CD4-positive, alpha-beta memory T cell (primary cell): ENCODE measurements around the gene NECTIN2. TPM values are rescaled to one million over a fixed set of nuclear protein-coding genes. Genes with fewer than 3 reads are reported as not detected.
"Not testable (repeated sequence)": the region's sequence is repeated elsewhere in the genome, so short reads cannot be mapped to it uniquely, and the experiment has no call there.

Experiments used
- CTCF ChIA-PET: fragments of 350-600 bp; sonication (Branson Sonifier 250); formaldehyde crosslinking; loops from one replicate; lab custom pipeline; 2021; ENCODE audit warnings: inconsistent platforms; ENCODE audit not compliant: partially characterized antibody; lab: Charles Lee
- POLR2A ChIA-PET: fragments of 350-600 bp; sonication (Branson Sonifier 250); formaldehyde crosslinking; loops from one replicate; lab custom pipeline; 2021; ENCODE audit not compliant: partially characterized antibody; lab: Charles Lee
- DNase-seq, 5 donors: peaks; one replicate each; pipeline versions ENCODE4 v3.0.0 to v3.0.0-alpha.2; 2020 to 2022; ENCODE audit warnings: mixed read lengths in 1 of 5
- H3K27ac ChIP-seq: one replicate; pipeline ENCODE4 v1.7.0; 2013; ENCODE audit warnings: low read depth, low read length
- H3K27me3 ChIP-seq: 2 replicates; pipeline ENCODE4 v1.7.0; 2013; ENCODE audit warnings: mild to moderate bottlenecking, low read length, moderate library complexity; ENCODE audit not compliant: insufficient read depth
- H3K36me3 ChIP-seq: 2 replicates; pipeline ENCODE4 v1.7.0; 2013; ENCODE audit warnings: mild to moderate bottlenecking, low read length, moderate library complexity; ENCODE audit not compliant: insufficient read depth
- H3K4me1 ChIP-seq: 2 replicates; pipeline ENCODE4 v1.7.0; 2013; ENCODE audit warnings: mild to moderate bottlenecking, low read length, moderate library complexity; ENCODE audit not compliant: insufficient read depth
- H3K4me3 ChIP-seq, 2 donors: one replicate each; pipeline ENCODE4 v1.7.0; 2013; ENCODE audit warnings: low read length in 2 of 2, mild to moderate bottlenecking in 1 of 2
- H3K9me3 ChIP-seq, 2 donors: one replicate each; pipeline ENCODE4 v1.7.0; 2013; ENCODE audit warnings: low read length in 2 of 2, control low read depth in 1 of 2; ENCODE audit not compliant: control insufficient read depth in 1 of 2
- H3K27ac Mint-ChIP-seq, 7 donors: one replicate each; pipeline ENCODE4 v1.8.0; 2020 to 2021; ENCODE audit warnings: mixed read lengths in 7 of 7, mild to moderate bottlenecking in 6 of 7, inconsistent platforms in 3 of 7, moderate library complexity in 3 of 7
- H3K27me3 Mint-ChIP-seq, 2 donors: one replicate each; pipeline ENCODE4 v1.8.0; 2020 to 2021; ENCODE audit warnings: mixed read lengths in 2 of 2
- H3K36me3 Mint-ChIP-seq, 2 donors: one replicate each; pipeline ENCODE4 v1.8.0; 2020 to 2021; ENCODE audit warnings: mixed read lengths in 2 of 2, inconsistent platforms in 1 of 2, mild to moderate bottlenecking in 1 of 2
- H3K4me1 Mint-ChIP-seq, 4 donors: one replicate each; pipeline ENCODE4 v1.8.0; 2020 to 2021; ENCODE audit warnings: mixed read lengths in 4 of 4, mild to moderate bottlenecking in 1 of 4
- H3K4me3 Mint-ChIP-seq, 8 donors: one replicate each; pipeline ENCODE4 v1.8.0; 2020 to 2021; ENCODE audit warnings: mixed read lengths in 8 of 8, mild to moderate bottlenecking in 7 of 8, moderate library complexity in 6 of 8, inconsistent platforms in 3 of 8
- H3K9me3 Mint-ChIP-seq, 8 donors: one replicate each; pipeline ENCODE4 v1.8.0; 2020 to 2021; ENCODE audit warnings: mixed read lengths in 8 of 8, mild to moderate bottlenecking in 5 of 8, inconsistent platforms in 3 of 8, moderate library complexity in 1 of 8
- intact Hi-C: fragments of 100-400 bp; cut with micrococcal nuclease; formaldehyde crosslinking; loops from one replicate; pipeline ENCODE4 v1.15.1; 2023
- polyA plus RNA-seq, 2 donors: library from polyadenylated mRNA; unstranded; fragments of 300-500 nt; fragmentation: Illumina TruSeq; gene quantifications; one replicate each; pipeline ENCODE4 v1.2.3, GENCODE V29; 2021
- total RNA-seq, 2 experiments: library from RNA; stranded (reverse); gene quantifications; one replicate each; pipeline ENCODE4 v1.2.3, GENCODE V29; 2021

Gene NECTIN2
- total and polyA plus RNA-seq, 4 experiments from 2014 or later: 0.11 to 1.7 (median 0.84) TPM; not detected in 1

- ChIA-PET POLR2A (no interaction called here), CTCF (interaction anchor here (1.4 kb wide), 1 partner anchor 10 kb away, joined by 3 read pairs; the partner anchor contains the start of gene NECTIN2)
- H3K27me3 ChIP-seq: no peaks in the 10 kb centered on the region
- Mint-ChIP-seq H3K9me3 (peaks cover 0 to 2% (median 0%) of the 10 kb centered on the region in 8 donors), H3K4me3 (no peak overlapping the region), H3K4me1 (peaks cover 0 to 4% (median 2%) of the 10 kb centered on the region in 4 donors), H3K27me3 (peaks cover 4 to 9% of the 10 kb centered on the region in 2 donors), H3K36me3 (no peaks in the 10 kb centered on the region), H3K27ac (no peak overlapping the region)
- H3K4me3 ChIP-seq: no peak overlapping the region
- no peaks in the 10 kb centered on the region for H3K9me3 ChIP-seq
- no peak for DNase-seq
- intact Hi-C loops: no loop called here
- no peak overlapping the region for H3K27ac ChIP-seq
- no peaks in the 10 kb centered on the region for H3K4me1 ChIP-seq
- no peaks in the 10 kb centered on the region for H3K36me3 ChIP-seq
Observed at GRCh38 chr19:44856421-44857083, 10.5 kb downstream of the NECTIN2 start.

- H3K36me3 ChIP-seq: no peaks in the 10 kb centered on the region
- no peaks in the 10 kb centered on the region for H3K4me1 ChIP-seq
- intact Hi-C loops: no loop called here
- peaks cover 0 to 4% (median 2%) of the 10 kb centered on the region in 4 donors for H3K4me1 Mint-ChIP-seq
- no peak overlapping the region for H3K27ac ChIP-seq
- no peak overlapping the region for H3K4me3 Mint-ChIP-seq
- CTCF ChIA-PET: no interaction called here
- no peaks in the 10 kb centered on the region for H3K27me3 ChIP-seq
- no peak for DNase-seq
- H3K9me3 ChIP-seq: no peaks in the 10 kb centered on the region
- peaks cover 4 to 9% of the 10 kb centered on the region in 2 donors for H3K27me3 Mint-ChIP-seq
- POLR2A ChIA-PET: no interaction called here
- H3K27ac Mint-ChIP-seq: no peak overlapping the region
- H3K9me3 Mint-ChIP-seq: peaks cover 0 to 2% (median 0%) of the 10 kb centered on the region in 8 donors
- H3K36me3 Mint-ChIP-seq: no peaks in the 10 kb centered on the region
- H3K4me3 ChIP-seq: no peak overlapping the region
Observed at GRCh38 chr19:44857837-44858236, 11.7 kb downstream of the NECTIN2 start.

- H3K4me3 ChIP-seq, H3K27ac ChIP-seq, H3K27me3 Mint-ChIP-seq, CTCF ChIA-PET, intact Hi-C loops, H3K9me3 Mint-ChIP-seq, H3K9me3 ChIP-seq, H3K4me1 ChIP-seq, POLR2A ChIA-PET, H3K4me1 Mint-ChIP-seq, H3K36me3 Mint-ChIP-seq, H3K27me3 ChIP-seq, H3K4me3 Mint-ChIP-seq, H3K27ac Mint-ChIP-seq, H3K36me3 ChIP-seq, DNase-seq: not testable (repeated sequence)
Observed at GRCh38 chr19:44861576-44861975, 15.5 kb downstream of the NECTIN2 start.

- no peaks in the 10 kb centered on the region for H3K36me3 ChIP-seq
- H3K27me3 Mint-ChIP-seq: peaks cover 2 to 5% of the 10 kb centered on the region in 2 donors
Observed at GRCh38 chr19:44863990-44864389, 17.9 kb downstream of the NECTIN2 start.

GRCh38 chr19:44865196-44865767 is 19.2 kb downstream of the NECTIN2 start:
- Histone ChIP-seq H3K9me3 (no peaks in the 10 kb centered on the region), H3K27me3 (no peaks in the 10 kb centered on the region), H3K36me3 (no peaks in the 10 kb centered on the region), H3K27ac (no peak overlapping the region), H3K4me3 (no peak overlapping the region), H3K4me1 (no peaks in the 10 kb centered on the region)
- ChIA-PET POLR2A (no interaction called here), CTCF (no interaction called here)
- Mint-ChIP-seq H3K4me3 (no peak overlapping the region), H3K27me3 (peaks cover 0 to 2% of the 10 kb centered on the region in 2 donors), H3K36me3 (no peaks in the 10 kb centered on the region), H3K4me1 (no peaks in the 10 kb centered on the region), H3K9me3 (no peaks in the 10 kb centered on the region), H3K27ac (no peak overlapping the region)
- intact Hi-C loops: no loop called here
- no peak for DNase-seq

More at GRCh38 chr19:44863990-44864389, 17.9 kb downstream of the NECTIN2 start:
- Histone ChIP-seq H3K27ac (no peak overlapping the region), H3K27me3 (no peaks in the 10 kb centered on the region), H3K4me1 (no peaks in the 10 kb centered on the region), H3K9me3 (no peaks in the 10 kb centered on the region), H3K4me3 (no peak overlapping the region)
- H3K4me3 Mint-ChIP-seq: no peak overlapping the region
- DNase-seq: no peak
- H3K36me3 Mint-ChIP-seq: no peaks in the 10 kb centered on the region
- POLR2A ChIA-PET: no interaction called here
- H3K27ac Mint-ChIP-seq: no peak overlapping the region
- intact Hi-C loops: no loop called here
- CTCF ChIA-PET: no interaction called here
- no peaks in the 10 kb centered on the region for H3K4me1 Mint-ChIP-seq
- H3K9me3 Mint-ChIP-seq: peaks cover 0 to 2% (median 0%) of the 10 kb centered on the region in 8 donors

GRCh38 chr19:44866664-44867063 is 20.6 kb downstream of the NECTIN2 start:
- Histone ChIP-seq H3K27ac (no peak overlapping the region), H3K36me3 (no peaks in the 10 kb centered on the region), H3K4me1 (no peaks in the 10 kb centered on the region), H3K9me3 (no peaks in the 10 kb centered on the region), H3K27me3 (no peaks in the 10 kb centered on the region), H3K4me3 (no peak overlapping the region)
- POLR2A ChIA-PET: no interaction called here
- intact Hi-C loops: no loop called here
- H3K27ac Mint-ChIP-seq: no peak overlapping the region
- H3K36me3 Mint-ChIP-seq: no peaks in the 10 kb centered on the region
- no peak overlapping the region for H3K4me3 Mint-ChIP-seq
- CTCF ChIA-PET: no interaction called here
- H3K9me3 Mint-ChIP-seq: no peaks in the 10 kb centered on the region
- DNase-seq: no peak
- no peaks in the 10 kb centered on the region for H3K4me1 Mint-ChIP-seq
- H3K27me3 Mint-ChIP-seq: peaks cover 0 to 2% of the 10 kb centered on the region in 2 donors

GRCh38 chr19:44867578-44867977 is 21.5 kb downstream of the NECTIN2 start:
- no peak overlapping the region for H3K4me3 Mint-ChIP-seq
- no peaks in the 10 kb centered on the region for H3K9me3 Mint-ChIP-seq
- Histone ChIP-seq H3K4me3 (no peak overlapping the region), H3K27me3 (no peaks in the 10 kb centered on the region), H3K36me3 (no peaks in the 10 kb centered on the region), H3K9me3 (no peaks in the 10 kb centered on the region), H3K4me1 (no peaks in the 10 kb centered on the region), H3K27ac (no peak overlapping the region)
- no peak for DNase-seq
- H3K4me1 Mint-ChIP-seq: no peaks in the 10 kb centered on the region
- intact Hi-C loops: no loop called here
- CTCF ChIA-PET: no interaction called here
- H3K27me3 Mint-ChIP-seq: peaks cover 0 to 2% of the 10 kb centered on the region in 2 donors
- POLR2A ChIA-PET: no interaction called here
- no peaks in the 10 kb centered on the region for H3K36me3 Mint-ChIP-seq
- H3K27ac Mint-ChIP-seq: no peak overlapping the region
